ENCODE results near the gene BARD1. TPM values are rescaled to one million over a fixed set of nuclear protein-coding genes. Genes with fewer than 3 reads are reported as not detected.

Gene BARD1
- total RNA-seq, 2 donors from 2014 or later = 22.7 to 35.9 TPM

DNA sequence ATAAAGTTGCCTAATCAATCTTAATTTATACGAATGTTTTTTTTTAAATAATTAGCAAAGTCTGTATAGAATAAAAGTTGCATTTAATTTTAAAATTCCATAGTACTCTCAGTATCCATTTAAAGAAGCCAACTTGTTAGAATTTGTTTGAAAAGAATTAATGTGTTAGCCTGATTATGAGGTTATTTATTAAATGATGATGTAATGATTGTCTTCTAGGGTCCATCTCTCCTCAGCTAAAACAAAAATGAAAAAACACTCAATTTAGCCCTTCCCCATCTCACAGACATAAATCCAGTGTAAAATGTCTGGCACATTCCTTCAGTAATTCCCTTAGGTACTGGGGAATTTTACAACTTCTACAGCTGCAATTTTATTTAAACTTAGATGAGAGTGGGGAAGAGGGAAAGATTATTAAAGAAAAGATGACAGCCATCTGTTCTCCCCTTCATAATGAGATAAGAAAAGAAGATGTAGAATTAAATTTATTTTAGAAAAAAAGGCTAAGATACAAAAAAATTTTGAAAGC, 68.6 kb downstream of the BARD1 start:
- H3K27me3 ChIP-seq (ENCODE audit: control insufficient read depth, insufficient read depth, low read length, poor library complexity, severe bottlenecking) = no peaks in the 10 kb centered on the region
- TF ChIP-seq, protein P1, sequence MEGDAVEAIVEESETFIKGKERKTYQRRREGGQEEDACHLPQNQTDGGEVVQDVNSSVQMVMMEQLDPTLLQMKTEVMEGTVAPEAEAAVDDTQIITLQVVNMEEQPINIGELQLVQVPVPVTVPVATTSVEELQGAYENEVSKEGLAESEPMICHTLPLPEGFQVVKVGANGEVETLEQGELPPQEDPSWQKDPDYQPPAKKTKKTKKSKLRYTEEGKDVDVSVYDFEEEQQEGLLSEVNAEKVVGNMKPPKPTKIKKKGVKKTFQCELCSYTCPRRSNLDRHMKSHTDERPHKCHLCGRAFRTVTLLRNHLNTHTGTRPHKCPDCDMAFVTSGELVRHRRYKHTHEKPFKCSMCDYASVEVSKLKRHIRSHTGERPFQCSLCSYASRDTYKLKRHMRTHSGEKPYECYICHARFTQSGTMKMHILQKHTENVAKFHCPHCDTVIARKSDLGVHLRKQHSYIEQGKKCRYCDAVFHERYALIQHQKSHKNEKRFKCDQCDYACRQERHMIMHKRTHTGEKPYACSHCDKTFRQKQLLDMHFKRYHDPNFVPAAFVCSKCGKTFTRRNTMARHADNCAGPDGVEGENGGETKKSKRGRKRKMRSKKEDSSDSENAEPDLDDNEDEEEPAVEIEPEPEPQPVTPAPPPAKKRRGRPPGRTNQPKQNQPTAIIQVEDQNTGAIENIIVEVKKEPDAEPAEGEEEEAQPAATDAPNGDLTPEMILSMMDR (conservative IDR thresholded peaks at IDR 0.05) = no peak
- Mint-ChIP-seq H3K27ac (no peak overlapping the region), H3K27me3 (ENCODE audit: insufficient read depth) (no peaks in the 10 kb centered on the region), H3K4me3 (no peak overlapping the region), H3K9me3 (no peaks in the 10 kb centered on the region), H3K4me1 (no peaks in the 10 kb centered on the region), H3K36me3 (ENCODE audit: low read depth) (peaks cover 29% of the 10 kb centered on the region)
- WGBS, 2 experiments (ENCODE audit: insufficient coverage in 1 of 2, insufficient read length in 1 of 2) = no CpG with 5 or more reads among the region's 1 CpG
- no peak overlapping the region for H3K27ac ChIP-seq (ENCODE audit: low read depth, low read length)
- H3K9ac ChIP-seq (ENCODE audit: extremely low read depth, low read length, poor library complexity, severe bottlenecking) = no peak overlapping the region
- H3K36me3 ChIP-seq (ENCODE audit: control insufficient read depth, insufficient read depth, low read length) = peaks cover 46% of the 10 kb centered on the region
- peaks cover 8% of the 10 kb centered on the region for H3K9me3 ChIP-seq (ENCODE audit: control insufficient read depth, low read length)
- no peak overlapping the region for H3K4me3 ChIP-seq (ENCODE audit: low read length)
- no peak for DNase-seq
- no peaks in the 10 kb centered on the region for H3K4me1 ChIP-seq (ENCODE audit: control insufficient read depth, insufficient read depth, low read length)

DNA sequence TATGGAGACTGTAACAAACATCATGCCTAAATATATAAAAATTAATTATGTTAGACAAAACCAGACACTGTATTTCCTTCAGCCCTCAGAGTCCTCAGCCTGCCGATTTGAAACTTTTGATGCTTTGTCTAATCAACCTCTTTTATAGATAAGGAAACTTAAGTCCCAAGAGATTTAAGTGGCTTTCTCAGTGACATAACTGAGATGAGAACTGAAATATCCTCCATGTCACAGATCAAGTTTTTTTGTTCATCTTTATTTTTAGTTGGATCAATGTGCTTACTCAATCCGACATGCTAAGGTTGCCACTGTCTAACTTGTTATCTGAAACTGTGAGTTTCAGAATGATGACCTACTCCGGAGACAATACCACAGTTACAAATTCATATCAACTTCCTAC, 72.3 kb downstream of the BARD1 start:
- peaks cover 10% of the 10 kb centered on the region for H3K36me3 Mint-ChIP-seq (ENCODE audit: low read depth)
- peaks cover 40% of the 10 kb centered on the region for H3K36me3 ChIP-seq (ENCODE audit: control insufficient read depth, insufficient read depth, low read length)
- DNase-seq = no peak
- TF ChIP-seq, protein P1 (conservative IDR thresholded peaks at IDR 0.05) = no peak
- H3K27ac ChIP-seq (ENCODE audit: low read depth, low read length) = no peak overlapping the region
- H3K9me3 Mint-ChIP-seq = no peaks in the 10 kb centered on the region
- no peak overlapping the region for H3K27ac Mint-ChIP-seq
- H3K4me1 ChIP-seq (ENCODE audit: control insufficient read depth, insufficient read depth, low read length) = no peaks in the 10 kb centered on the region
- H3K4me3 ChIP-seq (ENCODE audit: low read length) = no peak overlapping the region
- peaks cover 9% of the 10 kb centered on the region for H3K4me1 Mint-ChIP-seq
- H3K9ac ChIP-seq (ENCODE audit: extremely low read depth, low read length, poor library complexity, severe bottlenecking) = no peak overlapping the region
- 80 to 93% methylated on average over 1 to 3 of the region's 3 CpGs for WGBS, 2 experiments (ENCODE audit: insufficient coverage in 1 of 2, insufficient read length in 1 of 2)
- H3K27me3 ChIP-seq (ENCODE audit: control insufficient read depth, insufficient read depth, low read length, poor library complexity, severe bottlenecking) = no peaks in the 10 kb centered on the region
- H3K9me3 ChIP-seq (ENCODE audit: control insufficient read depth, low read length) = no peaks in the 10 kb centered on the region
- H3K4me3 Mint-ChIP-seq = no peak overlapping the region
- no peaks in the 10 kb centered on the region for H3K27me3 Mint-ChIP-seq (ENCODE audit: insufficient read depth)

DNA sequence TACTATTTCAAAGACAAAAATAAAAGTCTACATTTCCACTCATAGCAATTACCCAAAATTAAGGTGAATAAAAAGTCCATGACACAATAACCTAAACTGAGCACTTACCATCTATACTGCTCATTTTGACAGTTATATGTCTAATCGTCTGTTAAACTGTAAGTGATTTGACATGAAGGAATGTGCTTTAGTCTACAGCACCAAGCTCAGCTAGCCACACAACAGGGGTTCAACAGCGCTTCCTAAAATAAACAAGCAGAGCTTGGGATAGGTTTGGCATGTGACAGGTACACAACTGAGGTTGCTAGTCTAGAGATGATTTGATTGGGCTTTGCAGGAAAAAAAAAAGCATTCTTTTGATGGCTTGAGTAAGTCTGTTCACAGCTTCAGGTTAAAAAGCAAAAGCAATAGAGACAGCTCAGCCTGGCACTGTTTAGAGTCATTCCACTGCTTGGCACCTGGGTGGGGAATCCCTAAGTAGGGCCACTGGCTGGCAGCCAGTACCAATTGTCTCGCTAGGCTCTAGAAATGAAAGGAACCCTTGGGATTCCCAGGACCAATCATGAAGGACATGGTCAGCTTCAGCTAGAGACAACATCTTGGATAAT, 78.6 kb downstream of the BARD1 start:
- no peak overlapping the region for H3K27ac Mint-ChIP-seq
- no peaks in the 10 kb centered on the region for H3K27me3 Mint-ChIP-seq (ENCODE audit: insufficient read depth)
- TF ChIP-seq, protein P1 (conservative IDR thresholded peaks at IDR 0.05) = no peak
- Histone ChIP-seq H3K9ac (ENCODE audit: extremely low read depth, low read length, poor library complexity, severe bottlenecking) (no peak overlapping the region), H3K9me3 (ENCODE audit: control insufficient read depth, low read length) (no peaks in the 10 kb centered on the region), H3K27me3 (ENCODE audit: control insufficient read depth, insufficient read depth, low read length, poor library complexity, severe bottlenecking) (no peaks in the 10 kb centered on the region), H3K36me3 (ENCODE audit: control insufficient read depth, insufficient read depth, low read length) (peaks cover 53% of the 10 kb centered on the region), H3K4me3 (ENCODE audit: low read length) (no peak overlapping the region), H3K4me1 (ENCODE audit: control insufficient read depth, insufficient read depth, low read length) (no peaks in the 10 kb centered on the region), H3K27ac (ENCODE audit: low read depth, low read length) (no peak overlapping the region)
- H3K36me3 Mint-ChIP-seq (ENCODE audit: low read depth) = peaks cover 32% of the 10 kb centered on the region
- no peak for DNase-seq
- WGBS, 2 experiments (ENCODE audit: insufficient coverage in 1 of 2, insufficient read length in 1 of 2) = 90 to 95% methylated on average over 2 to 3 of the region's 3 CpGs
- H3K4me3 Mint-ChIP-seq = no peak overlapping the region
- H3K4me1 Mint-ChIP-seq = peaks cover 9% of the 10 kb centered on the region
- H3K9me3 Mint-ChIP-seq = no peaks in the 10 kb centered on the region
